Astrocyte of the hippocampus (primary cell): ENCODE data around the gene TRDMT1.

ENCODE experiments used
- DNase-seq: peaks from one replicate; pipeline ENCODE4 v3.0.0; 2011; ENCODE audit warnings: low read depth, low spot score

Gene TRDMT1

GRCh38 chr10:17231788-17232187 is 30.3 kb upstream of the TRDMT1 start:
- peak; percentile 16 for DNase-seq

- DNase-seq, result peak; percentile 87
Measured at GRCh38 chr10:17229967-17230682, 28.7 kb upstream of the TRDMT1 start.

DNA sequence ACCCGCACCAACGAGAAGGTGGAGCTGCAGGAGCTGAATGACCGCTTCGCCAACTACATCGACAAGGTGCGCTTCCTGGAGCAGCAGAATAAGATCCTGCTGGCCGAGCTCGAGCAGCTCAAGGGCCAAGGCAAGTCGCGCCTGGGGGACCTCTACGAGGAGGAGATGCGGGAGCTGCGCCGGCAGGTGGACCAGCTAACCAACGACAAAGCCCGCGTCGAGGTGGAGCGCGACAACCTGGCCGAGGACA is 28.2 kb upstream of the TRDMT1 start:
- DNase-seq, result no peak

DNA sequence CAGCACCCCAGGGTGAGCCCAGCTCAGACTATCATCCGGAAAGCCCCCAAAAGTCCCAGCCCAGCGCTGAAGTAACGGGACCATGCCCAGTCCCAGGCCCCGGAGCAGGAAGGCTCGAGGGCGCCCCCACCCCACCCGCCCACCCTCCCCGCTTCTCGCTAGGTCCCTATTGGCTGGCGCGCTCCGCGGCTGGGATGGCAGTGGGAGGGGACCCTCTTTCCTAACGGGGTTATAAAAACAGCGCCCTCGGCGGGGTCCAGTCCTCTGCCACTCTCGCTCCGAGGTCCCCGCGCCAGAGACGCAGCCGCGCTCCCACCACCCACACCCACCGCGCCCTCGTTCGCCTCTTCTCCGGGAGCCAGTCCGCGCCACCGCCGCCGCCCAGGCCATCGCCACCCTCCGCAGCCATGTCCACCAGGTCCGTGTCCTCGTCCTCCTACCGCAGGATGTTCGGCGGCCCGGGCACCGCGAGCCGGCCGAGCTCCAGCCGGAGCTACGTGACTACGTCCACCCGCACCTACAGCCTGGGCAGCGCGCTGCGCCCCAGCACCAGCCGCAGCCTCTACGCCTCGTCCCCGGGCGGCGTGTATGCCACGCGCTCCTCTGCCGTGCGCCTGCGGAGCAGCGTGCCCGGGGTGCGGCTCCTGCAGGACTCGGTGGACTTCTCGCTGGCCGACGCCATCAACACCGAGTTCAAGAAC is 27.7 kb upstream of the TRDMT1 start:
- peak; percentile 97 for DNase-seq

DNA sequence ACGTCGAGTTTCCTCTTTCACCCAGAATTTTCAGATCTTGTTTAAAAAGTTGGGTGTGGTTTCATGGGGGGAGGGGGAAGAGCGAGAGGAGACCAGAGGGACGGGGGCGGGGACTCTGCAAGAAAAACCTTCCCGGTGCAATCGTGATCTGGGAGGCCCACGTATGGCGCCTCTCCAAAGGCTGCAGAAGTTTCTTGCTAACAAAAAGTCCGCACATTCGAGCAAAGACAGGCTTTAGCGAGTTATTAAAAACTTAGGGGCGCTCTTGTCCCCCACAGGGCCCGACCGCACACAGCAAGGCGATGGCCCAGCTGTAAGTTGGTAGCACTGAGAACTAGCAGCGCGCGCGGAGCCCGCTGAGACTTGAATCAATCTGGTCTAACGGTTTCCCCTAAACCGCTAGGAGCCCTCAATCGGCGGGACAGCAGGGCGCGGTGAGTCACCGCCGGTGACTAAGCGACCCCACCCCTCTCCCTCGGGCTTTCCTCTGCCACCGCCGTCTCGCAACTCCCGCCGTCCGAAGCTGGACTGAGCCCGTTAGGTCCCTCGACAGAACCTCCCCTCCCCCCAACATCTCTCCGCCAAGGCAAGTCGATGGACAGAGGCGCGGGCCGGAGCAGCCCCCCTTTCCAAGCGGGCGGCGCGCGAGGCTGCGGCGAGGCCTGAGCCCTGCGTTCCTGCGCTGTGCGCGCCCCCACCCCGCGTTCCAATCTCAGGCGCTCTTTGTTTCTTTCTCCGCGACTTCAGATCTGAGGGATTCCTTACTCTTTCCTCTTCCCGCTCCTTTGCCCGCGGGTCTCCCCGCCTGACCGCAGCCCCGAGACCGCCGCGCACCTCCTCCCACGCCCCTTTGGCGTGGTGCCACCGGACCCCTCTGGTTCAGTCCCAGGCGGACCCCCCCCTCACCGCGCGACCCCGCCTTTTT is 26.9 kb upstream of the TRDMT1 start, which contains the start of gene VIM:
TSS of gene VIM (plus strand) at position 151 of the 925 bp plus-strand sequence. CDS start 1,182 bp downstream, outside the sequence.
- DNase-seq, result peak; percentile 98

DNA sequence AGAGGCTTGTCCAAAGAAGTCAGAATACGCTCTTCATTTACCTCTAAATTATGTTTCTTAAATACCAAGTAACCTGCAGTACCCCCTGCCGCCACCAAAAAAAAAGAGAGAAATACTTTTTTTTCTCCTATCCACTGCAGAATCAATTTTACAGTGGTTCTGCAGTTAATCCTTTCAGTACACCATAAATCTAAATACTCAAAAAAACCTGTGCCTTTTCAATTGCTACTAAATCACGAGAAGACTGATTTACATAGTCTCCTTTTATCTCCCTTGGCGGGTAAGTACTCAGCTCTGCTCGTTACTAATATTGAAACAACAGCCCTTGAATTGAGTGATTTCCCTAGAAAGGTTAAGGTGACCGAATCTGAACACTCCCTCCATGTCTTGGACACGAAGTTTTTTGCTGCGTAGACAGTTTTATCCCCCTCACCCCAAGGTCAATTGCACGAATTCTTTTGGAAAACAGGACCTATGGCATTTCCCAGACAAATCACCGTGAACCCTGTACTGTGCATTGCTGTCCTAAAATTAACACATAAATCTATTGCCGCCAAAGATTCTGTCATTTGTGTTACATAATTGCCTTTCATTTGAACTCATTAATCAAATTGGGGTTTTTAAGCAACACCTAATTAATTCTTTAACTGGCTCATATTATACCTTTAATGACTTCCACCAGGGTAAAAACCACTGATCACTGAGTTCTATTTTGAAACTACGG is 26.1 kb upstream of the TRDMT1 start:
- DNase-seq, result peak; percentile 56

GRCh38 chr10:17226891-17227303 is 25.4 kb upstream of the TRDMT1 start:
- peak; percentile 64 for DNase-seq

- DNase-seq, result no peak
Measured at GRCh38 chr10:17225808-17226207, 24.3 kb upstream of the TRDMT1 start.

- no peak for DNase-seq
Measured at GRCh38 chr10:17222329-17222728, 20.9 kb upstream of the TRDMT1 start.

- peak; percentile 57 for DNase-seq
Measured at GRCh38 chr10:17220652-17221100, 19.2 kb upstream of the TRDMT1 start.

- no peak for DNase-seq
Measured at GRCh38 chr10:17219024-17219423, 17.6 kb upstream of the TRDMT1 start.

DNA sequence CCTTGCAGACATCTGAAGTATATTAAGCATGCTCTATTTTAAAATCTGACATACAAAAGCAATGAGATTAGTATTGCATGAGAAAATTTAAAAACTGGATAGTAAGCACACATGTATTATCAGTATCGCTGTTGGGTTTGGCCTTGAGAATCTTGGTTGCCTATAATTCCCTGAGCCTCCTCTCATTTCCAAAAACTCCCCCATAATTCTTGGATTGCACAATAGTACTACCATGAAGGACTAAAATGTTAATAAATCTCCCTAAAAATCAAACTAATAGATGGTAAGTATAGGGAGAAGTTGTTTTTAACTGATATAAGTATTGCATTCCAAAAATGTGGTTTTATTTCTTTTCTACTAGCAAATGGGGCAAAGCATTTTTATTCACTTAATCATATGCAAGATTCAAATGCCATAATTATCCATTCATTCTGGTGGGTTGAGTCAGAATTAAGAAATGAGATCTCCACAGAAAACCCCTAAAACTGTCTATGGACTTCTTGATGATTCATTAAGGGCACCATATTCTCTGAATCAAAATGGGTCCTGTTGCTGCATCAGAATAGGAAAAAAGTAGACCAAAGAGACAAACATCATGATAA is 16.3 kb upstream of the TRDMT1 start:
- DNase-seq, result peak; percentile 58

DNA sequence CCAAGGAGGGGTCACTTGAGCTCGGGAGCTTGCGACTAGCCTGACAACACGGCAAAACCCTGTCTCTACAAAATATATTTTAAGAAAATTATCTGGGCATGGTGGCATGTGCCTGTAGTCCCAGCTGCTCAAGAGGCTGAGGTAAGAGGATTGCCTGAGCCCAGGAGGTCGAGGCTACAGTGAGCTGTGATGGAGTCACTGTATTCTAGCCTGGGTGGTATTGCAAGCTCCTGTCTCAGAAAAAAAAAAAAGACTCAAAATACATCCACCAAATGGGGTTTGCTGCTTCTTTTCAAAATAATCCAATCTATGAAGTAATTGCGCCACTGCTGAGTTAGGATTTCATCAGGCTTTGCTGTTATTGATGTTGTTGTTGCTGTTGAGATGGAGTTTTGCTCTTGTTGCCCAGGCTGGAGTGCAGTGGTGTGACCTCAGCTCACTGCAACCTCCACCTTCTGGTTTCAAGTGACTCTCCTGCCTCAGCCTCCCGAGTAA is 15.5 kb upstream of the TRDMT1 start:
- no peak for DNase-seq

DNA sequence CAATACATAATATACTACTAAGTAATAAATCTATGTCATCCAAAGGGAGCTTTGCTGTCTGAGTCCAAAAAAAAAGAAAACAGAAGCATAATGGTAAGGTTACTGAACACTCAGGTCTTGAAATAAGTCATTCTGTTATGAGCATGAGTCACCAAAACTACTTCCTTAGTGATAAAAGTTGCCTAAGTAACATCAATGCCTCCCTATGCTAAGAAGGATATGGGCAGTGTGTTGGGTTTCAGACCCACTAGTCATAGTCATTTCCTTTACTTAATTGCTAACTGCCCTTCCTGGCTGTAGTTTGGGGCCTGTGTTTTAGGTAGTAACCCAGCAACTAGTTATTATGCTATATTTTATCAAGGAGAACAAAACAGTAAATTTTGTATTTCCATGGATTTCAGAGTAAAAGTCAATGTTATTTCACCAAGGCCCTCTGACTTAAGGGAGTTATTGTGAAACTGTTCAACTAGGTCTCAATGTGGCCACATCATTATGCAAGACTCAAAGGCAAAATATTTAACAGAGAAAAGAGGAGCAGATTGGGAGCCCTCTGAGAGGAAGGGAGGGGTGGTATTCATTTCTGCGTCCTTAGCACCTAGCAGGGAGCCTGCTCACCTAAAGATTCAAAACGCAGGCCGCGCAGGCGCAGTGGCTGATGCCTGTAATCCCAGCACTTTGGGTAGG is 14.9 kb upstream of the TRDMT1 start:
- DNase-seq, result peak; percentile 82

DNA sequence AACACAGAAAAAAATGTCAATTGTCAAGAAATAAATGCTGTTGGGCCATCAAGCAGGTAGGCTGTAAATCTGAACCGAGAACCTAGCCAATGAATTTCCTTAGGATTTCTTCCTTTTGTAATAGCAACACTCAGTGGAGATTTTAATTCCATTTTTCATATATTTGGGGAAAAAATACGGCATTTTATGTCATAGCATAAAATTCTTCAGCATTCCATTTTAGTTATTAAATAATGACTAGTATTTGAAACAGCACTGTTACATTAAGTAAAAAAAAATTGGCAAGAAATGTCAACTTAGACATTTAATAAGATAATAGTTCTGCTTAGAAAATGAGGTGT is 14.3 kb upstream of the TRDMT1 start:
- DNase-seq, result no peak

- peak; percentile 92 for DNase-seq
Measured at GRCh38 chr10:17214971-17215781, 13.7 kb upstream of the TRDMT1 start.

DNA sequence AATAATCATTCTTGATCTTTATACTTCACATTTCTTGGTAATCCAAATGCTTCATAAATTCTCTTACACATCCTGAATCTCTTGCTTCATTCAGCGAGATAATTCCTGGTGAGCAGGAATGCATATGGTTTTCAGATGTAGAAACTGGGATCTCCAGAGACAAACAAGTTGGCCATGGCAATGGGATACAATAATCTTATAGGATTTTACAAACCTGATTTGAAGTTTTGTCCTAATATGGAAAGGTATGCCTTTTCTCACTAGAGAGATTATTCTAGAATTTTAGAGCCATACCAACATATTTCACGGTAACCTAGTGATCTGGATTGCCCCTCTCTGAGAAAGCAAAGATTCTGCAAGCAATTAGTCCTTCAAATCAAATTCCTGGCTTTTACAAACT is 13.1 kb upstream of the TRDMT1 start:
- no peak for DNase-seq

DNA sequence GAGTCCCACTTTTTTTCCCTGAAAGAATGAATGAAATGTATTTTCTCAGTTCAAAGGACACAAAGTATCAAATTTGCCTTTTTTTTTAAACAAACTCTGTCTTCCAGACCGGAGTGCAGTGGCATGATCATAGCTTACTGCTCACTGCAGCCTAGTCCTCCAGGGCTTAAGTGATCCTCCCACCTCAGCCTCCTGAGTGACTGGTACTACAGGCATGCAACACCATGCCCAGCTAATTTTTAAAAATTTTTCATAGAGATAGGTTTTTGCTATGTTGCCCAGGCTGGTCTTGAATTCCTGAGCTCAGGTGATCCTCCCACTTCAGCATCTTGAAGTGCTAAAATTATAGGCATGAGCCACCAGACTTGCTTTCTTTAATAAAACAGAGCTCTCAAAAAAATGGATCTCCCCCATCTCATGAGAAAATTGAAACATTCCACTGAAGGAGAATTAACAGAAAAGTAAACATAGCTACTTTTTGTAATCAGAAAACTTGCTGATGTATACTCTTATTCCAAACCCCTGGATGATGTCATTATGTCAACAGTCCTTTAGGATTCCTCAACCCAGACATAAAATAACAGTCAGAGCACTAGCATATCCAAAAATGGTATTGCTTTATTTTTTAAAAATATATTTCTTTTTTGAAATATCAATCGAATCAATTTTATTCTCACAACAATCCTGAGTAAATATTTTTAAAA is 12.3 kb upstream of the TRDMT1 start:
- DNase-seq, result peak; percentile 52

DNA sequence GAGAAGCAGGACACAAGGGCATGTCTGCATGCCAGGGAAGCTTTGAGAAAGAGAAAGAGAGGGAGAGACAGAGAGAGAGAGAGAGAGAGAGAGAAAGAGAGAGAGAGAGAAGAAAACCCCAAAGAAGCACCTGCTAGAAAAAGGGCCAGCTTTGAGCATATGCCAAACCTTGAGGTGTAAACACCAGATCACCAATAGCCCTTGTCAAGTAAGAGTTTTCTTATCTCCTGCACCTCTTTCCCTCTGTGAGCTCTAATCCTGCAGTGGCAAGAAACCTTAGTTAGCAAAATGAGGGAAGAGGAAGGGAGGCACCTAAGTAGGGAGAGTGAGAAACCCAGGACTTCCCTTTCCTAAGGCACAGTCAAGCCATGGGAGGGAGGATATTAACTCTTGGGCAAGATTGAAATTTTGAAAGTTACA is 11.3 kb upstream of the TRDMT1 start:
- no peak for DNase-seq
